ENCODE measurements around the gene TUBB.

TUBB gene

GRCh38 chr6:30719791-30720737, at the start of gene TUBB:
Gene TUBB (plus strand): TSS chr6:30720352. CDS start chr6:30720507, 155 bp downstream.
- peak; percentile 93 for DNase-seq

GRCh38 chr6:30670760-30671527, 49.2 kb upstream of the TUBB start:
- no peak for DNase-seq

- DNase-seq = peak; percentile 91
These were observed 47.5 kb upstream of the TUBB start, which contains the start of gene DHX16 for GRCh38 chr6:30672445-30673253. Gene DHX16 (minus strand): TSS chr6:30673006. CDS start chr6:30672841, 165 bp downstream.

GRCh38 chr6:30676660-30677285, 43.4 kb upstream of the TUBB start:
- no peak for DNase-seq

GRCh38 chr6:30678964-30679726, 41.0 kb upstream of the TUBB start:
- DNase-seq = peak; percentile 80

GRCh38 chr6:30679765-30680535, 40.2 kb upstream of the TUBB start:
- no peak for DNase-seq

- no peak for DNase-seq
These were observed 38.4 kb upstream of the TUBB start for GRCh38 chr6:30681766-30682142.

GRCh38 chr6:30682143-30683117, 37.7 kb upstream of the TUBB start:
- DNase-seq = peak; percentile 58

- DNase-seq = no peak
These were observed 36.8 kb upstream of the TUBB start for GRCh38 chr6:30683183-30683979.

GRCh38 chr6:30683980-30684338, 36.2 kb upstream of the TUBB start:
- DNase-seq = no peak

- no peak for DNase-seq
These were observed 35.6 kb upstream of the TUBB start for GRCh38 chr6:30684386-30685156.

GRCh38 chr6:30685157-30686008, 34.8 kb upstream of the TUBB start:
- no peak for DNase-seq

- peak; percentile 51 for DNase-seq
These were observed 33.9 kb upstream of the TUBB start, which contains the start of gene PPP1R18 for GRCh38 chr6:30686009-30686907. Gene PPP1R18 (minus strand): TSS chr6:30686645. CDS start chr6:30686018, 627 bp downstream.

- DNase-seq = peak; percentile 97
These were observed 33.1 kb upstream of the TUBB start for GRCh38 chr6:30686908-30687658.

Measured in T1000 (cell line).